Neural cell (in vitro differentiated cells): Measurements from ENCODE around the gene SAMD4A. TPM values are rescaled to one million over a fixed set of nuclear protein-coding genes. Genes with fewer than 3 reads are reported as not detected.

Source experiments
- H2AFZ ChIP-seq: fragments of 200-600, 300-800 bp; sonication (generic), shearing (Covaris generic); 2 replicates; pipeline ENCODE4 v1.6.0; 2014; ENCODE audit warnings: low read depth, mild to moderate bottlenecking, antibody characterized with exemption, low read length, moderate library complexity
- H3F3A ChIP-seq: fragments of 200-600 bp; shearing (Covaris generic); 2 replicates; pipeline ENCODE4 v1.6.1; 2016; ENCODE audit warnings: mild to moderate bottlenecking, moderate library complexity, mixed read lengths, antibody characterized with exemption, low read length; ENCODE audit not compliant: insufficient read depth, poor library complexity, severe bottlenecking
- H3K27ac ChIP-seq: fragments of 200-600, 300-800 bp; sonication (generic), shearing (Covaris generic); 2 replicates; pipeline ENCODE4 v1.5.1; 2014; ENCODE audit warnings: mild to moderate bottlenecking, low read length, moderate library complexity
- H3K27me3 ChIP-seq: fragments of 300-800, 200-600 bp; sonication (generic), shearing (Covaris generic); 2 replicates; pipeline ENCODE4 v1.6.0; 2014; ENCODE audit warnings: mild to moderate bottlenecking, low read depth, low read length, moderate library complexity; ENCODE audit not compliant: insufficient read depth
- H3K36me3 ChIP-seq: fragments of 300-800, 200-600 bp; sonication (generic), shearing (Covaris generic); 2 replicates; pipeline ENCODE4 v1.5.1; 2014; ENCODE audit warnings: mild to moderate bottlenecking, antibody characterized with exemption, low read length, moderate library complexity; ENCODE audit not compliant: insufficient read depth
- H3K4me2 ChIP-seq: fragments of 300-800, 200-600 bp; sonication (generic), shearing (Covaris generic); 2 replicates; pipeline ENCODE4 v1.6.0; 2014; ENCODE audit warnings: mild to moderate bottlenecking, low read length
- H3K4me3 ChIP-seq: fragments of 300-800, 200-600 bp; sonication (generic), shearing (Covaris generic); 2 replicates; pipeline ENCODE4 v1.5.1; 2014; ENCODE audit warnings: mild to moderate bottlenecking, low read length, moderate library complexity
- H3K79me2 ChIP-seq: fragments of 200-600 bp; shearing (Covaris generic); replicated peaks from 2 replicates; pipeline ENCODE4 v1.6.0; 2014; ENCODE audit warnings: mild to moderate bottlenecking, low read length, moderate library complexity; ENCODE audit not compliant: insufficient read depth
- H3K9ac ChIP-seq: fragments of 300-800, 200-600 bp; sonication (generic), shearing (Covaris generic); 2 replicates; pipeline ENCODE4 v1.6.1; 2016; ENCODE audit warnings: mild to moderate bottlenecking, low read length, mixed read lengths
- H3K9me2 ChIP-seq: fragments of 200-600 bp; shearing (Covaris generic); 2 replicates; pipeline ENCODE4 v1.6.1; 2016; ENCODE audit warnings: mild to moderate bottlenecking, low read length, mixed read lengths; ENCODE audit not compliant: insufficient read depth
- H3K9me3 ChIP-seq: fragments of 200-600, 300-800 bp; sonication (generic), shearing (Covaris generic); 2 replicates; pipeline ENCODE4 v1.6.1; 2016; ENCODE audit warnings: mild to moderate bottlenecking, mixed run types, low read length, moderate library complexity, mixed read lengths
- H4K20me1 ChIP-seq: fragments of 200-600 bp; shearing (Covaris generic); 2 replicates; pipeline ENCODE4 v1.6.1; 2016; ENCODE audit warnings: mild to moderate bottlenecking, mixed run types; ENCODE audit not compliant: insufficient read depth
- CTCF ChIP-seq: fragments of 450-650 bp; IDR thresholded peaks from 2 replicates; pipeline ENCODE4 v1.5.1; 2014; ENCODE audit warnings: antibody characterized with exemption, mild to moderate bottlenecking, moderate library complexity; ENCODE audit not compliant: poor library complexity, severe bottlenecking
- EP300 ChIP-seq: fragments of 450-650 bp; conservative IDR thresholded peaks from 2 replicates; pipeline ENCODE4 v1.6.1; 2014; ENCODE audit warnings: antibody characterized with exemption, mild to moderate bottlenecking, moderate library complexity; ENCODE audit not compliant: poor library complexity, severe bottlenecking
- EZH2 ChIP-seq: fragments of 200-600, 300-800 bp; shearing (Covaris generic), sonication (generic); IDR thresholded peaks from 2 replicates; pipeline ENCODE4 v1.6.1; 2014; ENCODE audit warnings: antibody characterized with exemption, low read length, borderline replicate concordance, mild to moderate bottlenecking; ENCODE audit not compliant: insufficient read depth, poor library complexity, severe bottlenecking
- MXI1 ChIP-seq: fragments of 450-650 bp; conservative IDR thresholded peaks from 2 replicates; pipeline ENCODE4 v1.6.1; 2014; ENCODE audit warnings: antibody characterized with exemption, mild to moderate bottlenecking; ENCODE audit not compliant: poor library complexity, severe bottlenecking
- POLR2AphosphoS5 ChIP-seq: IDR thresholded peaks from 2 replicates; pipeline ENCODE4 v1.6.1; 2012
- RAD21 ChIP-seq: fragments of 450-650 bp; conservative IDR thresholded peaks from 2 replicates; pipeline ENCODE4 v1.6.1; 2014; ENCODE audit warnings: antibody characterized with exemption, mild to moderate bottlenecking, moderate library complexity
- REST ChIP-seq: IDR thresholded peaks from 2 replicates; pipeline ENCODE4 v1.6.1; 2012; ENCODE audit warnings: borderline replicate concordance
- SMC3 ChIP-seq: fragments of 450-650 bp; conservative IDR thresholded peaks from 2 replicates; pipeline ENCODE4 v1.6.1; 2014; ENCODE audit warnings: antibody characterized with exemption, mild to moderate bottlenecking, moderate library complexity; ENCODE audit not compliant: poor library complexity
- TAF1 ChIP-seq: IDR thresholded peaks from 2 replicates; pipeline ENCODE4 v1.6.1; 2012; ENCODE audit warnings: low read depth
- polyA plus RNA-seq: library from polyadenylated mRNA; depleted of rRNA; stranded (reverse); fragments of >200 nt; gene quantifications from 2 replicates; pipeline ENCODE4 v1.2.3, GENCODE V29; 2014

SAMD4A gene
- polyA plus RNA-seq, 1 donor from 2014 or later = 1.0 TPM

GRCh38 chr14:54672688-54673087, 105.8 kb downstream of the SAMD4A start:
- Histone ChIP-seq H4K20me1 (no peaks in the 10 kb centered on the region), H3K9me2 (no peaks in the 10 kb centered on the region), H3K4me2 (no peak overlapping the region), H3K9ac (no peak overlapping the region), H3K4me3 (no peak overlapping the region), H2AFZ (no peak overlapping the region), H3K27me3 (no peaks in the 10 kb centered on the region), H3K27ac (no peak overlapping the region), H3K9me3 (no peaks in the 10 kb centered on the region), H3F3A (no peaks in the 10 kb centered on the region), H3K36me3 (no peaks in the 10 kb centered on the region), H3K79me2 (no peaks in the 10 kb centered on the region)
- TF ChIP-seq RAD21 (no peak), REST (no peak), SMC3 (no peak), EP300 (no peak), CTCF (no peak), MXI1 (no peak), POLR2AphosphoS5 (no peak), TAF1 (no peak), EZH2 (no peak)

- H2AFZ ChIP-seq = no peak overlapping the region
- H4K20me1 ChIP-seq = no peaks in the 10 kb centered on the region
- H3K9ac ChIP-seq = no peak overlapping the region
- no peak for TF ChIP-seq TAF1
- TF ChIP-seq EZH2 = no peak
- no peak for TF ChIP-seq RAD21
- no peak for TF ChIP-seq POLR2AphosphoS5
- TF ChIP-seq EP300 = no peak
- TF ChIP-seq CTCF = no peak
- TF ChIP-seq REST = no peak
- TF ChIP-seq SMC3 = no peak
- TF ChIP-seq MXI1 = no peak
- H3K9me3 ChIP-seq = no peaks in the 10 kb centered on the region
- no peaks in the 10 kb centered on the region for H3K36me3 ChIP-seq
- H3K4me3 ChIP-seq = no peak overlapping the region
- H3K9me2 ChIP-seq = no peaks in the 10 kb centered on the region
- no peak overlapping the region for H3K4me2 ChIP-seq
- H3K27me3 ChIP-seq = no peaks in the 10 kb centered on the region
- no peaks in the 10 kb centered on the region for H3K79me2 ChIP-seq
- H3K27ac ChIP-seq = no peak overlapping the region
- no peaks in the 10 kb centered on the region for H3F3A ChIP-seq
These were observed 106.5 kb downstream of the SAMD4A start for GRCh38 chr14:54673193-54674045.
